Endothelial cell of umbilical vein (primary cell): ENCODE results near the gene TMCC2. TPM values are rescaled to one million over a fixed set of nuclear protein-coding genes. Genes with fewer than 3 reads are reported as not detected.

Experiments
- BruUV-seq: library from RNA; stranded (reverse); fragments of 400-500 nt; replicated peaks from 2 replicates; lab custom pipeline; 2021; lab: Mats Ljungman, UMichigan
- CTCF ChIA-PET: fragments of 300-600, 350-600 bp; sonication (Branson Sonifier 250); formaldehyde crosslinking; loops from one replicate; lab custom pipeline; 2021; ENCODE audit warnings: antibody characterized with exemption, inconsistent platforms; lab: Charles Lee
- POLR2A ChIA-PET: fragments of 300-600, 350-600 bp; sonication (Branson Sonifier 250); formaldehyde crosslinking; loops from one replicate; lab custom pipeline; 2021; ENCODE audit warnings: antibody characterized with exemption, inconsistent platforms; lab: Charles Lee
- DNase-seq: peaks from one replicate; pipeline ENCODE4 v3.0.0-alpha.2; 2011; ENCODE audit warnings: low read depth, low spot score
- FAIRE-seq: peaks from 2 replicates; lab custom pipeline; 2011; peaks lifted over from hg19 to GRCh38; lab: Jason Lieb, UNC
- H2AFZ ChIP-seq: 2 replicates; pipeline ENCODE4 v1.6.0; 2012; ENCODE audit warnings: low read depth, low read length, control low read depth, inconsistent platforms
- H3K27ac ChIP-seq: 2 replicates; pipeline ENCODE4 v1.5.1; 2011; ENCODE audit warnings: low read depth, mild to moderate bottlenecking, control low read depth, low read length, moderate library complexity; ENCODE audit not compliant: insufficient read depth
- H3K27me3 ChIP-seq, 2 experiments: 2 replicates each; pipeline versions ENCODE4 v1.6.0 to v1.6.1; 2011; ENCODE audit warnings: low read length in 2 of 2, mixed read lengths in 1 of 2; ENCODE audit not compliant: control insufficient read depth in 2 of 2, insufficient read depth in 2 of 2
- H3K36me3 ChIP-seq, 2 experiments: 2 replicates in 1 of 2; 3 replicates in 1 of 2; pipeline ENCODE4 v1.5.1; 2011; ENCODE audit warnings: low read length in 2 of 2, mild to moderate bottlenecking in 1 of 2, moderate library complexity in 1 of 2; ENCODE audit not compliant: control insufficient read depth in 2 of 2, insufficient read depth in 2 of 2; ENCODE audit errors: extremely low read depth in 1 of 2
- H3K4me1 ChIP-seq: 3 replicates; pipeline ENCODE4 v1.5.1; 2011; ENCODE audit warnings: mild to moderate bottlenecking, low read length; ENCODE audit not compliant: control insufficient read depth, insufficient read depth; ENCODE audit errors: extremely low read depth
- H3K4me2 ChIP-seq: 2 replicates; pipeline ENCODE4 v1.6.1; 2011; ENCODE audit warnings: low read length, control low read depth, mixed read lengths; ENCODE audit not compliant: insufficient read depth
- H3K4me3 ChIP-seq, 3 experiments: fragments of 200-600 bp in 1 of 3; sonication (generic), shearing (Covaris generic) in 1 of 3; replicated peaks in 1 of 3; 2 replicates each; pipeline ENCODE4 v1.5.1; 2011 to 2016; ENCODE audit warnings: control low read depth in 3 of 3, low read length in 3 of 3, mild to moderate bottlenecking in 2 of 3, inconsistent platforms in 1 of 3, low read depth in 1 of 3, moderate library complexity in 1 of 3; ENCODE audit not compliant: insufficient read depth in 1 of 3
- H3K79me2 ChIP-seq: 2 replicates; pipeline ENCODE4 v1.6.0; 2012; ENCODE audit warnings: low read length, inconsistent platforms; ENCODE audit not compliant: control insufficient read depth, insufficient read depth
- H3K9ac ChIP-seq: replicated peaks from 2 replicates; pipeline ENCODE3; 2011; ENCODE audit warnings: low read length, control low read depth; ENCODE audit not compliant: insufficient read depth; ENCODE audit errors: extremely low read depth
- H3K9me1 ChIP-seq: replicated peaks from 3 replicates; pipeline ENCODE4 v1.6.0; 2011; ENCODE audit warnings: mild to moderate bottlenecking, low read length; ENCODE audit not compliant: control insufficient read depth, insufficient read depth; ENCODE audit errors: extremely low read depth
- H3K9me3 ChIP-seq: replicated peaks from 2 replicates; pipeline ENCODE4 v1.5.1; 2012; ENCODE audit warnings: low read length, inconsistent platforms; ENCODE audit not compliant: control insufficient read depth, insufficient read depth
- H4K20me1 ChIP-seq: replicated peaks from 2 replicates; pipeline ENCODE3; 2011; ENCODE audit warnings: mild to moderate bottlenecking, low read length; ENCODE audit not compliant: control insufficient read depth, insufficient read depth; ENCODE audit errors: extremely low read depth
- EZH2 ChIP-seq: IDR thresholded peaks from 2 replicates; pipeline ENCODE4 v1.6.1; 2012; ENCODE audit warnings: borderline replicate concordance, low read depth, mild to moderate bottlenecking, moderate library complexity, low read length, inconsistent platforms; ENCODE audit not compliant: severe bottlenecking
- FOS ChIP-seq: IDR thresholded peaks from 2 replicates; pipeline ENCODE4 v1.6.1; 2011; ENCODE audit warnings: mild to moderate bottlenecking, low read length, moderate library complexity, borderline replicate concordance; ENCODE audit not compliant: insufficient read depth
- GATA2 ChIP-seq: IDR thresholded peaks from 2 replicates; pipeline ENCODE4 v1.7.0; 2011; ENCODE audit warnings: low read depth, mild to moderate bottlenecking, moderate library complexity, mixed read lengths, low read length; ENCODE audit not compliant: insufficient read length, insufficient read depth
- JUN ChIP-seq: IDR thresholded peaks from 2 replicates; pipeline ENCODE4 v1.6.1; 2011; ENCODE audit warnings: borderline replicate concordance, low read depth; ENCODE audit not compliant: insufficient read length, insufficient read depth
- MYC ChIP-seq: IDR thresholded peaks from one replicate; pipeline ENCODE4 v1.6.1; 2011; ENCODE audit warnings: mild to moderate bottlenecking, low read depth, low read length
- POLR2A ChIP-seq: IDR thresholded peaks from 2 replicates; pipeline ENCODE4 v1.6.1; 2012; ENCODE audit warnings: low read depth, mild to moderate bottlenecking, control low read depth, low read length
- POLR2AphosphoS5 ChIP-seq: IDR thresholded peaks from 2 replicates; pipeline ENCODE4 v1.6.1; 2012; ENCODE audit warnings: low read depth, mild to moderate bottlenecking, control low read depth, low read length, moderate library complexity; ENCODE audit not compliant: insufficient read depth
- dilution Hi-C: fragments of 300-500 bp; cut with MboI; formaldehyde crosslinking; loops from one replicate; pipeline ENCODE4 v1.15.0; 2019; ENCODE audit warnings: low sequenced_read_pairs; ENCODE audit not compliant: extremely low pct_ligation_motif_present
- intact Hi-C: fragments of 100-400 bp; cut with micrococcal nuclease; formaldehyde crosslinking; loops from one replicate; pipeline ENCODE4 v1.10.0; 2022
- polyA plus RNA-seq, 4 experiments: library from polyadenylated mRNA; depleted of rRNA in 3 of 4; stranded (reverse) in 3 of 4; unstranded in 1 of 4; fragments of >200 nt; gene quantifications; 2 replicates each; pipeline versions ENCODE4 v1.2.1 to v1.2.3, GENCODE V29; 2011 to 2012; ENCODE audit warnings: missing spikeins in 1 of 4
- total RNA-seq: library from RNA; stranded (reverse); gene quantifications from 2 replicates; pipeline ENCODE4 v1.2.3, GENCODE V29; 2021
- TF ChIP-seq, protein P1 (sequence below), 2 donors: IDR thresholded peaks; 1 replicate in 1 of 2; 2 replicates in 1 of 2; pipeline ENCODE4 v1.5.1; 2011; ENCODE audit warnings: low read length in 2 of 2, mild to moderate bottlenecking in 2 of 2, moderate library complexity in 2 of 2, control low read depth in 1 of 2, inconsistent platforms in 1 of 2, low read depth in 1 of 2; ENCODE audit not compliant: insufficient read depth in 1 of 2; ENCODE audit errors: extremely low read depth in 1 of 2
- TF ChIP-seq, protein P2 (sequence below): IDR thresholded peaks from 2 replicates; pipeline ENCODE4 v1.6.1; 2011; ENCODE audit not compliant: insufficient read depth, insufficient read length

The TMCC2 gene
- total and polyA plus RNA-seq, 2 donors (not counting 3 experiments of a cell fraction or from before 2014, with no cell fraction given): 2.0 to 2.1 TPM

DNA sequence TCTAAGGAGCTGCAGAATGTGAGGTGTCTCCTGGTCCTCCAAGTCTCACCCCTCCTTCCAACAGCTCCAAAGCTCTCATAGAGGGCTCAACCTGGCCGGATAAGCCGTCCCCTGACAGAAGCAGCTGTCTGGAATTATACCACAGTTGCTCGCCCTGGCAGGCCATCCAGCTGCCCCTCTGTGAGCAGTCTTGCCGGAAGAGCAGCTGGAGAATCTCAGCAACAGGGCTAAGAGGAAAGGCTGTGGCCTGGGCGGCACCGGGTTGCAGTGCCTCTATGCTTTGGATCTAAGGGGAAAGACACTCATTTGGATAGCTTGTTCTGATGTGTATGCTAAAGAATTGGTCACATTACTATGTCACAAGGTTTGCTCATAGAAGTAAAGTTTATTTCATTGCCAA is 12.4 kb downstream of the TMCC2 start:
- FAIRE-seq (no peak), DNase-seq (no peak)
- H3K4me1 ChIP-seq: no peaks in the 10 kb centered on the region
- intact Hi-C loops (no loop called here), dilution Hi-C loops (no loop called here)
- H3K9me1 ChIP-seq: no peaks in the 10 kb centered on the region
- H3K9ac ChIP-seq: no peak overlapping the region
- no TSS peak for BruUV-seq
- ChIA-PET POLR2A (no interaction called here), CTCF (interaction anchor here (1.2 to 1.9 kb wide), 2 partner anchors 16 to 33 kb away, joined by 4 to 6 read pairs; no protein-coding TSS in a partner anchor)
- no peak overlapping the region for H3K4me2 ChIP-seq
- H3K27ac ChIP-seq: no peak overlapping the region
- H2AFZ ChIP-seq: no peak overlapping the region
- peaks cover 0 to under 1% of the 10 kb centered on the region in 2 experiments for H3K27me3 ChIP-seq
- no peak for TF ChIP-seq POLR2AphosphoS5
- TF ChIP-seq FOS: no peak
- TF ChIP-seq POLR2A: no peak
- TF ChIP-seq, protein P1, sequence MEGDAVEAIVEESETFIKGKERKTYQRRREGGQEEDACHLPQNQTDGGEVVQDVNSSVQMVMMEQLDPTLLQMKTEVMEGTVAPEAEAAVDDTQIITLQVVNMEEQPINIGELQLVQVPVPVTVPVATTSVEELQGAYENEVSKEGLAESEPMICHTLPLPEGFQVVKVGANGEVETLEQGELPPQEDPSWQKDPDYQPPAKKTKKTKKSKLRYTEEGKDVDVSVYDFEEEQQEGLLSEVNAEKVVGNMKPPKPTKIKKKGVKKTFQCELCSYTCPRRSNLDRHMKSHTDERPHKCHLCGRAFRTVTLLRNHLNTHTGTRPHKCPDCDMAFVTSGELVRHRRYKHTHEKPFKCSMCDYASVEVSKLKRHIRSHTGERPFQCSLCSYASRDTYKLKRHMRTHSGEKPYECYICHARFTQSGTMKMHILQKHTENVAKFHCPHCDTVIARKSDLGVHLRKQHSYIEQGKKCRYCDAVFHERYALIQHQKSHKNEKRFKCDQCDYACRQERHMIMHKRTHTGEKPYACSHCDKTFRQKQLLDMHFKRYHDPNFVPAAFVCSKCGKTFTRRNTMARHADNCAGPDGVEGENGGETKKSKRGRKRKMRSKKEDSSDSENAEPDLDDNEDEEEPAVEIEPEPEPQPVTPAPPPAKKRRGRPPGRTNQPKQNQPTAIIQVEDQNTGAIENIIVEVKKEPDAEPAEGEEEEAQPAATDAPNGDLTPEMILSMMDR (IDR thresholded peaks at IDR 0.05; ENCODE audit: extremely low read depth in 1 of 2, insufficient read depth in 1 of 2, low read depth in 1 of 2, low read length in 2 of 2): no peak
- no peak for TF ChIP-seq MYC
- TF ChIP-seq GATA2: no peak
- no peak for TF ChIP-seq JUN
- TF ChIP-seq, protein P2, sequence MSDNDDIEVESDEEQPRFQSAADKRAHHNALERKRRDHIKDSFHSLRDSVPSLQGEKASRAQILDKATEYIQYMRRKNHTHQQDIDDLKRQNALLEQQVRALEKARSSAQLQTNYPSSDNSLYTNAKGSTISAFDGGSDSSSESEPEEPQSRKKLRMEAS: no peak
- no peak for TF ChIP-seq EZH2
- no peak overlapping the region for H3K4me3 ChIP-seq
- no peaks in the 10 kb centered on the region for H3K9me3 ChIP-seq
- no peaks in the 10 kb centered on the region for H3K79me2 ChIP-seq
- H3K36me3 ChIP-seq: no peaks in the 10 kb centered on the region
- H4K20me1 ChIP-seq: no peaks in the 10 kb centered on the region
